Parathyroid adenoma (tissue), 2 donors: ENCODE results near the gene OR2AT4.

Source experiments
- H2AFZ ChIP-seq: fragments of 300-600 bp; sonication (generic); one replicate; pipeline ENCODE4 v1.7.0; 2017; ENCODE audit warnings: antibody characterized with exemption, mild to moderate bottlenecking
- H3K27ac ChIP-seq: fragments of 300-600 bp; sonication (generic); one replicate; pipeline ENCODE4 v1.7.0; 2017
- H3K27me3 ChIP-seq: fragments of 300-600 bp; sonication (generic); one replicate; pipeline ENCODE4 v1.7.0; 2017; ENCODE audit warnings: low read length; ENCODE audit not compliant: control insufficient read depth, insufficient read depth
- H3K36me3 ChIP-seq: fragments of 300-600 bp; sonication (generic); one replicate; pipeline ENCODE4 v1.7.0; 2017; ENCODE audit warnings: low read length; ENCODE audit not compliant: control insufficient read depth, insufficient read depth
- H3K4me1 ChIP-seq: fragments of 300-600 bp; sonication (generic); one replicate; pipeline ENCODE4 v1.7.0; 2017; ENCODE audit warnings: control low read depth
- H3K4me2 ChIP-seq: fragments of 300-600 bp; sonication (generic); one replicate; pipeline ENCODE4 v1.7.0; 2017; ENCODE audit warnings: low read length
- H3K4me3 ChIP-seq: fragments of 300-600 bp; sonication (generic); one replicate; pipeline ENCODE4 v1.7.0; 2017; ENCODE audit warnings: low read depth, low read length
- H3K79me2 ChIP-seq: fragments of 300-600 bp; sonication (generic); one replicate; pipeline ENCODE4 v1.7.0; 2017; ENCODE audit warnings: control low read depth
- H3K9ac ChIP-seq: fragments of 300-600 bp; sonication (generic); one replicate; pipeline ENCODE4 v1.7.0; 2017; ENCODE audit warnings: mild to moderate bottlenecking
- H3K9me3 ChIP-seq: fragments of 300-600 bp; sonication (generic); one replicate; pipeline ENCODE4 v1.7.0; 2017; ENCODE audit warnings: low read length; ENCODE audit not compliant: control insufficient read depth
- CTCF ChIP-seq: fragments of 300-600 bp; sonication (generic); IDR thresholded peaks from one replicate; pipeline ENCODE4 v1.7.0; 2017; ENCODE audit warnings: antibody characterized with exemption, mild to moderate bottlenecking
- donor health status: primary hyperparathyroidism.

The OR2AT4 gene

GRCh38 chr11:75105462-75105925, 8.8 kb upstream of the OR2AT4 start:
- H3K79me2 ChIP-seq: no peaks in the 10 kb centered on the region
- H3K9me3 ChIP-seq: no peaks in the 10 kb centered on the region
- H3K36me3 ChIP-seq: no peaks in the 10 kb centered on the region
- no peak overlapping the region for H3K4me3 ChIP-seq
- no peaks in the 10 kb centered on the region for H3K27me3 ChIP-seq
- H3K27ac ChIP-seq: no peak overlapping the region
- H2AFZ ChIP-seq: no peak overlapping the region
- no peak overlapping the region for H3K9ac ChIP-seq
- no peak overlapping the region for H3K4me2 ChIP-seq
- TF ChIP-seq CTCF: no peak
- H3K4me1 ChIP-seq: no peaks in the 10 kb centered on the region

- H3K27ac ChIP-seq: no peak overlapping the region
- H3K9ac ChIP-seq: no peak overlapping the region
- no peak overlapping the region for H2AFZ ChIP-seq
- no peak overlapping the region for H3K4me2 ChIP-seq
- H3K79me2 ChIP-seq: no peaks in the 10 kb centered on the region
- H3K36me3 ChIP-seq: no peaks in the 10 kb centered on the region
- no peaks in the 10 kb centered on the region for H3K9me3 ChIP-seq
- no peak for TF ChIP-seq CTCF
- H3K27me3 ChIP-seq: no peaks in the 10 kb centered on the region
- no peaks in the 10 kb centered on the region for H3K4me1 ChIP-seq
- H3K4me3 ChIP-seq: no peak overlapping the region
Measured at GRCh38 chr11:75103380-75104026, 6.8 kb upstream of the OR2AT4 start.

- H3K4me3 ChIP-seq: no peak overlapping the region
- H3K4me1 ChIP-seq: no peaks in the 10 kb centered on the region
- no peaks in the 10 kb centered on the region for H3K9me3 ChIP-seq
- no peak overlapping the region for H3K9ac ChIP-seq
- H3K27me3 ChIP-seq: no peaks in the 10 kb centered on the region
- no peak overlapping the region for H3K27ac ChIP-seq
- no peak overlapping the region for H2AFZ ChIP-seq
- no peaks in the 10 kb centered on the region for H3K79me2 ChIP-seq
- no peak overlapping the region for H3K4me2 ChIP-seq
- no peaks in the 10 kb centered on the region for H3K36me3 ChIP-seq
- no peak for TF ChIP-seq CTCF
Measured at GRCh38 chr11:75101424-75102128, 4.9 kb upstream of the OR2AT4 start.

GRCh38 chr11:75100314-75100713, 3.6 kb upstream of the OR2AT4 start:
- Histone ChIP-seq H3K4me1 (no peaks in the 10 kb centered on the region), H3K27me3 (no peaks in the 10 kb centered on the region), H3K36me3 (no peaks in the 10 kb centered on the region), H3K79me2 (no peaks in the 10 kb centered on the region), H3K4me2 (no peak overlapping the region), H2AFZ (no peak overlapping the region), H3K9ac (no peak overlapping the region), H3K4me3 (no peak overlapping the region), H3K9me3 (no peaks in the 10 kb centered on the region), H3K27ac (no peak overlapping the region)
- TF ChIP-seq CTCF: no peak
